Activated CD8-positive, alpha-beta memory T cell treated with anti-CD3 and anti-CD28 coated beads for 48 hours (primary cell): ENCODE data around the gene ZBTB9.

Experiments
- DNase-seq, 3 experiments: peaks; one replicate each; pipeline ENCODE4 v3.0.0-alpha.2; 2020; ENCODE audit warnings: low read depth in 2 of 3, low spot score in 2 of 3

Gene ZBTB9

GRCh38 chr6:33454009-33454946 is at the start of gene ZBTB9:
TSS of gene ZBTB9 (plus strand) at chr6:33454576. CDS start at chr6:33455101, 525 bp downstream.
- peak; percentile 69 to 89 (median 82) for DNase-seq

GRCh38 chr6:33404884-33405283 is 49.5 kb upstream of the ZBTB9 start:
- DNase-seq: no peak

GRCh38 chr6:33405386-33405940 is 48.9 kb upstream of the ZBTB9 start:
- DNase-seq: no peak

- no peak for DNase-seq
Measured at GRCh38 chr6:33406126-33406525, 48.2 kb upstream of the ZBTB9 start.

- no peak for DNase-seq
Measured at GRCh38 chr6:33407132-33407718, 47.2 kb upstream of the ZBTB9 start.

GRCh38 chr6:33410050-33410710 is 44.2 kb upstream of the ZBTB9 start:
- peak; percentile 98 to 99 (median 98) for DNase-seq

GRCh38 chr6:33410711-33411631 is 43.4 kb upstream of the ZBTB9 start, which contains the start of gene PHF1:
TSS of gene PHF1 (plus strand) at chr6:33411014. CDS start at chr6:33412264, 1,250 bp downstream.
- no peak for DNase-seq

- DNase-seq: no peak
Measured at GRCh38 chr6:33411632-33412005, 42.8 kb upstream of the ZBTB9 start.

- DNase-seq: no peak
Measured at GRCh38 chr6:33412140-33413009, 42.0 kb upstream of the ZBTB9 start.

GRCh38 chr6:33413241-33414120 is 40.9 kb upstream of the ZBTB9 start:
- DNase-seq: no peak

GRCh38 chr6:33414592-33415271 is 39.6 kb upstream of the ZBTB9 start:
- no peak for DNase-seq

GRCh38 chr6:33415831-33416230 is 38.5 kb upstream of the ZBTB9 start:
- no peak for DNase-seq

- DNase-seq: no peak
Measured at GRCh38 chr6:33416386-33417127, 37.8 kb upstream of the ZBTB9 start.

GRCh38 chr6:33417128-33417902 is 37.1 kb upstream of the ZBTB9 start:
- DNase-seq: no peak

- peak; percentile 72 to 97 (median 85) for DNase-seq
Measured at GRCh38 chr6:33417903-33418689, 36.3 kb upstream of the ZBTB9 start, which contains the start of gene CUTA. TSS of gene CUTA (minus strand) at chr6:33418107. CDS start at chr6:33418000, 107 bp downstream.
